AG04450 (cell line): ENCODE measurements around the gene TNFRSF6B. TPM values are rescaled to one million over a fixed set of nuclear protein-coding genes. Genes with fewer than 3 reads are reported as not detected.

Experiments used
- CTCF ChIA-PET: fragments of 300-600, 350-600 bp; formaldehyde crosslinking; extraction: SDS; loops from one replicate; lab custom pipeline; 2022; ENCODE audit warnings: antibody characterized with exemption, inconsistent platforms; lab: Charles Lee
- POLR2A ChIA-PET: fragments of 350-600 bp; formaldehyde crosslinking; extraction: SDS; loops from one replicate; lab custom pipeline; 2021; ENCODE audit warnings: antibody characterized with exemption, inconsistent platforms; lab: Yijun Ruan, JAX
- DNase-seq: peaks from one replicate; pipeline ENCODE4 v3.0.0-alpha.2; 2011; ENCODE audit warnings: low read depth, low spot score
- H3K27ac ChIP-seq: one replicate; pipeline ENCODE4 v1.5.1; 2012; ENCODE audit warnings: low read depth, low read length, control low read depth
- H3K27me3 ChIP-seq: one replicate; pipeline ENCODE4 v1.6.0; 2012; ENCODE audit warnings: low read length; ENCODE audit not compliant: control insufficient read depth, insufficient read depth
- H3K4me3 ChIP-seq: 2 replicates; pipeline ENCODE4 v1.5.1; 2011; ENCODE audit warnings: mild to moderate bottlenecking, low read depth, low read length, control low read depth
- H3K9me3 ChIP-seq: 2 replicates; pipeline ENCODE4 v1.5.1; 2012; ENCODE audit warnings: low read length; ENCODE audit not compliant: control insufficient read depth, insufficient read depth
- CTCF ChIP-seq: IDR thresholded peaks from 2 replicates; pipeline ENCODE4 v1.5.1; 2011; ENCODE audit warnings: low read depth, low read length, control low read depth, inconsistent platforms
- polyA plus RNA-seq: library from polyadenylated mRNA; depleted of rRNA; stranded (reverse); fragments of >200 nt; gene quantifications from 2 replicates; pipeline ENCODE4 v1.2.3, GENCODE V29; 2011

TNFRSF6B gene
- polyA plus RNA-seq, 1 experiment = 2.5 TPM

DNA sequence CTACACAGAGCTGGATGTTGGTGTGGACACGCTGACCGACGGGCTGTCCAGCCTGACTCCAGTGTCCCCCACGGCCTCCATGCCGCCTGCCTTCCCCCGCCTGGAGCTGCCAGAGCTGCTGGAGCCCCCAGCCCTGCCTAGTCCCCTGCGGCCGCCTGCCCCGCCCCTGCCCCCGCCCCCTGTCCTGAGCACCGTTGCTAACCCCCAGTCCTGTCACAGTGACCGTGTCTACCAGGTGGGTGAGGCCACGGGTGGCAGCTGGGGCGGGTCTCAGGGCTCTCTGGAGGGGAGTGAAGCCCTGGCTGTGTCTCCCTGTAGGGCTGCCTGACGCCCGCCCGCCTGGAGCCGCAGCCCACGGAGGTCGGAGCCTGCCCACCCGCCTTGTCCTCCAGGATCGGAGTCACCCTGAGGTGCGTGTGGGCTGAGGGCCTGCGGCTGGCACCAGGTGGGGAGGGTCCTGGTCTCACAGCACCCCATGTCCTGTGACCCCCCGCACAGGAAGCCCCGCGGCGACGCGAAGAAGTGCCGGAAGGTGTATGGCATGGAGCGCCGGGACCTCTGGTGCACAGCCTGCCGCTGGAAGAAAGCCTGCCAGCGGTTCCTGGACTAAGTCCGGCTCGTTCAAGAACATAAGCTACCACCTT is 46.1 kb downstream of the TNFRSF6B start:
- POLR2A ChIA-PET = no interaction called here
- Histone ChIP-seq H3K27ac (no peak overlapping the region), H3K4me3 (no peak overlapping the region), H3K9me3 (no peaks in the 10 kb centered on the region; the same call in 1 of the 2 replicates), H3K27me3 (no peaks in the 10 kb centered on the region)
- CTCF ChIA-PET = interaction anchor here (1.7 kb wide), 1 partner anchor 205 kb away, joined by 6 read pairs; the partner anchor contains the start of gene PTK6
- TF ChIP-seq CTCF = no peak
- DNase-seq = no peak

DNA sequence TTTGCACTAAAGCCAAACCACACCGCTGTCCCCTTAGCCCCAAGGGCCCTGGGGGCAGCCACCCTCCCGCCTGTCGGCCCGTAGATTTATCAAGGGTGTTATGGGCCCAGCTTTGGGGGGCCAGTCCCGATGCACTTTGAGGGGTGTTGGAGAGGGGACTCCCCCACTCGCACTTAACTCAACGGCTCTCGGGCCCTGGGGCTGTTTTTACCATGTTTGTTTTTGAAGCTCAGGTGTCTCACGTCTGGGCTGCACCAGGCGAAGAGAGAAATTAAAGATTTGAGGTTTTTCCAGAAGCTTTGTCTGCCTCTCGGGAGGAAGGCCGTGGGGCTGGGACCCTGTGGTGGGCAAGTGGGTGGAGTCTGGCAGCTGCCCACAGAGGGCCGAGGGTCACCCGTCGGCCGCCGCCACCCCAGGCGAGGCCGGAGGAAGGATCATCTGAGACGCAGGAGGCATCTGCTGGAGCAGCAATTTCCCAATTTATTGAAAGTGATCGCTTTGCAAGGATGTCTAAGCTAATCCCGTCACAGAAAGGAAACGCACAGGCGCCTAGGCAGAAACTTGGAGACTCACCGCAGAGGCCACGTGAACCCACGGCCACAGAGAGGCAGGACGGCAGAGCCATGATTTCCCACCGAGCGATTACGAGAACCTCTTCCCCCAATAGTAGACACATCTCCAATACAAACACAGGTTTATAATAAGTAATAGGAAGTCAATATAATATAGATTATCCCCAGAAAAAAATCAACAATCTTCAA is 46.9 kb downstream of the TNFRSF6B start:
- no peak for DNase-seq
- H3K9me3 ChIP-seq = no peaks in the 10 kb centered on the region; the same call in 1 of the 2 replicates
- CTCF ChIA-PET = interaction anchor here (0.6 kb wide), 1 partner anchor 24 kb away, joined by 3 read pairs; no protein-coding TSS in a partner anchor
- H3K4me3 ChIP-seq = no peak overlapping the region
- TF ChIP-seq CTCF = no peak
- no peak overlapping the region for H3K27ac ChIP-seq
- POLR2A ChIA-PET = no interaction called here
- no peaks in the 10 kb centered on the region for H3K27me3 ChIP-seq

DNA sequence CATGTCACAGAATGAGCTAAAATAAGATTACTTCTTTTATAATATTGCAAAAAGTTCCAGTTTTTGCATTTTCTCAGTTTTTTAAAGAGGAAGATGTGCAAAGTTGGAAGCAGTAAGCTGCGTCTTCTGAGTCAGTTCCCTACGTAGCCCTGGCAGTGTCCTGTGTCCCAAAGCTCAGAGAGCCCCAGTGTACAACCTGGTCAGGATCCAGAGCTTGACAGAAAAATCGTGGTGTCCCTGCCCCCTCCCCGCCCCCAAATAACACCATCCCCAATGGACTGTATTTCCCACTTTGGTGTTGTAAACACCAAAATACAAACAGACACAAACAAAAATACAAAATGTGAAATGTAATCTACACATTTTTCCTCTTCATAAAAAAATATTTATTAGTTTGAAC is 47.7 kb downstream of the TNFRSF6B start:
- CTCF ChIA-PET = no interaction called here
- POLR2A ChIA-PET = no interaction called here
- no peak for TF ChIP-seq CTCF
- H3K9me3 ChIP-seq = no peaks in the 10 kb centered on the region; the same call in 1 of the 2 replicates
- DNase-seq = no peak
- H3K27ac ChIP-seq = no peak overlapping the region
- no peaks in the 10 kb centered on the region for H3K27me3 ChIP-seq
- H3K4me3 ChIP-seq = no peak overlapping the region

DNA sequence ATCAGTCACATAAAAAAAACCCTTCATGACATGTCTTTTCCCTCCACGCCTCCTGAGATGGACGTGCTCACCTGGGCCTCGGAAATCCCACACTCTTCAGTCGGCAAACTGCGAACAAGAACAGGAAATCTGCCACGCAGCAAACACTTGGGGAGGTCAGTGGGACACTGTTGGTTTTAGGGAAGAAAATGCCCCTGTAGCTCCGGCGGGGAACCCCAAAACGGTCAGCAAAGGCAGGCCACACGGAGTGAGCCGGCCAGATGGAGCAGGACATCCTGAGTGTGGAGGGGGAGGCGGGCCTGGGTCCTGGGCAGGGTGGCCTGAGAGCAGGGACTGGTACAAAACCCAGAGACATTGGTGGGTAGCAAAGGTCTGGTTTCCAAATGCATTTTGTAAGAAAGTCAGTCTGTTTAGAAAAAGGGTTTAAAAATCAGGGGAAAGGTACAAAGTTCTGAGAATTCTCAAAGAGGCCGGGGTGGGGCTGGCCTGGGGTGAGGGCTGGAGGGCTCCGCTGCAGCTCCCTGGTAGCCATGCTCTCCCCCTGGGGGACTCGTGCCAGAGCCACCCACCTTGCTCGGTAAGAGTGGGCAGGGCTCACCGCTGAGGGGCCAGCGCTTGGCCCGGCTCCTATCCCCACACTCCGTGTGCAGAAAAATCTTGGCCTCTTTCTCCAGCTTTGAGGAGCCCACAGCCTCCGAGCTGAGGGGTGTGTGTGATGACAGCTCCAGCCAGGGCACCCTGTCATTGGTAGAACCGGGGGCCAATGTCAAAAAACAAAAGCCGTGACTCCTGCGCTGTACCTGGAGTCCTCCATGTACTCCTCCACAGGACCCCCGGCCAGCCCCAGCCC is 48.3 kb downstream of the TNFRSF6B start:
- POLR2A ChIA-PET = no interaction called here
- CTCF ChIA-PET = no interaction called here
- H3K27ac ChIP-seq = no peak overlapping the region
- H3K9me3 ChIP-seq = no peaks in the 10 kb centered on the region; the same call in 1 of the 2 replicates
- DNase-seq = no peak
- H3K27me3 ChIP-seq = no peaks in the 10 kb centered on the region
- H3K4me3 ChIP-seq = no peak overlapping the region
- no peak for TF ChIP-seq CTCF
